Ishikawa (cell line): ENCODE measurements around the gene ATP2A2.

Experiments
- CEBPB ChIP-seq: IDR thresholded peaks from 2 replicates; pipeline ENCODE4 v1.6.1; 2012
- CREB1 ChIP-seq: IDR thresholded peaks from 2 replicates; pipeline ENCODE4 v1.6.1; 2012; ENCODE audit warnings: low read depth
- EGR1 ChIP-seq: IDR thresholded peaks from 2 replicates; pipeline ENCODE4 v1.6.1; 2012
- EP300 ChIP-seq: IDR thresholded peaks from 2 replicates; pipeline ENCODE4 v1.6.1; 2012; ENCODE audit warnings: borderline replicate concordance
- FOXM1 ChIP-seq: IDR thresholded peaks from 2 replicates; pipeline ENCODE4 v1.6.1; 2012; ENCODE audit warnings: low read depth, borderline replicate concordance
- NFIC ChIP-seq: IDR thresholded peaks from 2 replicates; pipeline ENCODE4 v1.6.1; 2012
- REST ChIP-seq: IDR thresholded peaks from 2 replicates; pipeline ENCODE4 v1.6.1; 2012; ENCODE audit warnings: low read depth, mild to moderate bottlenecking
- TAF1 ChIP-seq: IDR thresholded peaks from 2 replicates; pipeline ENCODE4 v1.6.1; 2012; ENCODE audit warnings: low read depth, mild to moderate bottlenecking
- TCF12 ChIP-seq: IDR thresholded peaks from 2 replicates; pipeline ENCODE4 v1.6.1; 2012; ENCODE audit warnings: low read depth
- USF1 ChIP-seq: IDR thresholded peaks from 2 replicates; pipeline ENCODE4 v1.6.1; 2012

- TF ChIP-seq EP300 (no peak), CEBPB (no peak), USF1 (no peak), EGR1 (no peak), NFIC (no peak), CREB1 (no peak), REST (no peak), FOXM1 (no peak), TCF12 (no peak), TAF1 (no peak)
Observed at GRCh38 chr12:110248096-110248447, 33.0 kb upstream of the ATP2A2 start.
